ENCODE measurements around the gene HDC. TPM values are rescaled to one million over a fixed set of nuclear protein-coding genes. Genes with fewer than 3 reads are reported as not detected.

HDC gene
- under 1 TPM in 7 of 9 donors, not detected in 2; 0.18 to 0.97 (median 0.46) TPM for total RNA-seq
- under 1 TPM in 1 of 2 donors, not detected in 1; 0.19 TPM for polyA plus RNA-seq
- long read RNA-seq, donor 1: 0 reads
- long read RNA-seq, donor 2: 0 reads
- long read RNA-seq, donor 3: 0 reads

- H3K4me3 ChIP-seq: no peak within 1 kb of the TSS
- WGBS, 4 donors: 59 to 68% (median 66%) methylated on average over 9 of the region's 9 CpGs
- H3K36me3 ChIP-seq: no peaks in the 10 kb centered on the region
- no peak for TF ChIP-seq CTCF (IDR thresholded peaks at IDR 0.05)
- TF ChIP-seq POLR2A (IDR thresholded peaks at IDR 0.05): no peak
- H3K27ac ChIP-seq: no peak within 1 kb of the TSS
- DNase-seq (no peak), ATAC-seq (no peak)
- peaks cover 0 to 9% (median 0%) of the 10 kb centered on the region in 9 donors for H3K27me3 ChIP-seq
- H3K9me3 ChIP-seq: peaks cover 0 to 6% (median 0%) of the 10 kb centered on the region in 12 donors
- H3K4me1 ChIP-seq: peaks cover 0 to 14% (median 0%) of the 10 kb centered on the region in 12 donors
- intact Hi-C loops (cut with DNase I): no loop called here
These were observed at the start of gene HDC for GRCh38 chr15:50265620-50266019. HDC (minus strand) TSS chr15:50265726; CDS start chr15:50265623, 103 bp downstream.

- intact Hi-C loops (cut with DNase I): no loop called here
These were observed 47.1 kb upstream of the HDC start for GRCh38 chr15:50312636-50313035.

GRCh38 chr15:50307799-50308198 is 42.3 kb upstream of the HDC start:
- Histone ChIP-seq H3K27ac (no peak overlapping the region), H3K4me3 (no peak overlapping the region), H3K36me3 (peaks cover 0 to 33% (median 14%) of the 10 kb centered on the region in 9 donors), H3K4me1 (no peaks in the 10 kb centered on the region), H3K27me3 (no peaks in the 10 kb centered on the region), H3K9me3 (peaks cover 0 to 18% (median 8%) of the 10 kb centered on the region in 12 donors)
- DNase-seq: no peak
- intact Hi-C loops (cut with DNase I): no loop called here
- no peak for TF ChIP-seq CTCF (IDR thresholded peaks at IDR 0.05)
- no peak for TF ChIP-seq POLR2A (IDR thresholded peaks at IDR 0.05)
- no peak for ATAC-seq

More at GRCh38 chr15:50312636-50313035, 47.1 kb upstream of the HDC start:
- H3K4me3 ChIP-seq: no peak overlapping the region
- no peaks in the 10 kb centered on the region for H3K27me3 ChIP-seq
- ATAC-seq: no peak
- peaks cover 0 to 4% (median 0%) of the 10 kb centered on the region in 12 donors for H3K4me1 ChIP-seq
- DNase-seq: no peak
- H3K36me3 ChIP-seq: peaks cover 0 to 9% (median 0%) of the 10 kb centered on the region in 9 donors
- H3K27ac ChIP-seq: no peak overlapping the region
- TF ChIP-seq CTCF (IDR thresholded peaks at IDR 0.05) (no peak), POLR2A (IDR thresholded peaks at IDR 0.05) (no peak)
- 87 to 94% (median 90%) methylated on average over 2 of the region's 2 CpGs for WGBS, 4 donors
- peaks cover 0 to 9% (median 6%) of the 10 kb centered on the region in 12 donors for H3K9me3 ChIP-seq

GRCh38 chr15:50304836-50305235 is 39.3 kb upstream of the HDC start:
- no peak for DNase-seq
- TF ChIP-seq POLR2A (IDR thresholded peaks at IDR 0.05): no peak
- no peak for TF ChIP-seq CTCF (IDR thresholded peaks at IDR 0.05)
- Histone ChIP-seq H3K27me3 (no peaks in the 10 kb centered on the region), H3K9me3 (peaks cover 0 to 18% (median 8%) of the 10 kb centered on the region in 12 donors), H3K36me3 (peaks cover 0 to 57% (median 39%) of the 10 kb centered on the region in 9 donors), H3K4me3 (no peak overlapping the region), H3K27ac (no peak overlapping the region), H3K4me1 (no peaks in the 10 kb centered on the region)
- WGBS, 4 donors: 70 to 86% (median 76%) methylated on average over 1 of the region's 1 CpG
- no peak for ATAC-seq
- intact Hi-C loops (cut with DNase I): no loop called here

Data from heart left ventricle (tissue), 16 donors.